GM18870 (cell line): ENCODE data around the gene PDE5A.
"Not testable (repeated sequence)": the region's sequence is repeated elsewhere in the genome, so short reads cannot be mapped to it uniquely, and the experiment has no call there.

Experiments
- ATAC-seq: cut with Tn5 transposase; IDR thresholded peaks from one replicate; pipeline ENCODE4 v1.9.1; 2021; ENCODE audit warnings: moderate library complexity; ENCODE audit not compliant: unreplicated experiment

The PDE5A gene

DNA sequence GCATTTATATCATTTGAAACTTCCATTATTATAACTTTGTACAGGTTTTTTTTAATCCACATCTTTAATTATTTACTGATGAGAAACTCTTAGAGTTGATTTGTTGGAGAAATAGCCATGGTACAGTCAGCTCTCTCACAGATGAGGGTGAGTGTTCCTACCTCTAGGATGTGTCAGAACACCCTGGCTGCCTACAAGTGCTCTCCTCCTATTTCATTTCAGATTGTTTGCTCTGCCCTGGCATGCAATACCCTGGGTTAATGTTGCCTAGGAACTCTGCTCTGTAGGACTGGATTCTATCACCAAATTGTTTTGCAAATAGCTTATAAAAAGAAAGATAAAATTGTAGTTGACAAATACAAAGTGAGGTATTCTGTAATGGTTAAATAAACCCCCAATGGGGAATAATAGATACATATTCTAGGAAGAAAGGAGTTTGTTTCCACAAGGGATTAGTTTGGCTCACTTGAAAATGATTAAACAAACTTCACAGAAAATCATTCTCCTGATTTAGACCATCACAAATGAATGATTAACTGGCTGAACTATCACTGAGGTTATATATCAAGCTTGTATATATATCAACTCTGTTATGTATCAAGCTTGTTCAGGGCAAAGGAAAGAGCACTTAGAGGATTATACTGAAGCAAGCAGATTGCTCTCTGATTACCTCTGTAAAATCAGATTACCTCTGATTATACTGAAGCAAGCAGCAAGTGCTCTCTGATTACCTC, 150.0 kb downstream of the PDE5A start:
- ATAC-seq: no peak

DNA sequence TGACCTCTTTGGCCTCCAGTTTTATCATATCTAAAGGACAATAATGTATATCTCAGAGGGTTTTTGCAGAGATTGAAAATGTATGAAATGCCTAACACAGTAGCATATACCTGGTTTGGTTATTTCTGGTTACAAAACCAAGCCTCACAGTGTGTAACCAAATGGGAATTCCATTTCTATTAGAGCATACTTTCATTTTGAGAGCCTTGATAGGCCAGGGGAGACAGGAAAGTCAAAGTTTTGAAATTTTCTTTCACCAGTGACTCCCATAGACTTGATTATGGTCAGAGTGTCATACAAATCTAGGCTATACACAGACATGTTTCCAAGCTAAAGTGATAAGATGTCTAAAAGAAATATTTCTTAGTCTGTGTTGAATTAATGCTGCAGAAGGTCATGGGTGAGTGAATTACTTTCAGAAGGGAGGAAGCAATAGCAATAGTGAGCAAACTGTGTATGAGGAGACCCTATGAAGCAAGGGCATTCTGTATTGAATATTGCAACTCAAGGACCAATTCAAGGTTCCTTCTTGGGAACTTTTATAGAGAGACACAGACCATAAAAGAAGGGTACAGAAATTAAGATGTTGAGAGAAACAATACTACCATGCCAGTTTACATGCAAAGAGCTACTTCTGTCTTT, 151.1 kb downstream of the PDE5A start:
- ATAC-seq: no peak

- ATAC-seq: peak; percentile 57
These were observed 157.3 kb downstream of the PDE5A start for GRCh38 chr4:119471259-119471658.

GRCh38 chr4:119470737-119471063, 157.9 kb downstream of the PDE5A start:
- ATAC-seq: peak; percentile 40

- ATAC-seq: peak; percentile 74
These were observed 158.4 kb downstream of the PDE5A start for GRCh38 chr4:119470021-119470736.

DNA sequence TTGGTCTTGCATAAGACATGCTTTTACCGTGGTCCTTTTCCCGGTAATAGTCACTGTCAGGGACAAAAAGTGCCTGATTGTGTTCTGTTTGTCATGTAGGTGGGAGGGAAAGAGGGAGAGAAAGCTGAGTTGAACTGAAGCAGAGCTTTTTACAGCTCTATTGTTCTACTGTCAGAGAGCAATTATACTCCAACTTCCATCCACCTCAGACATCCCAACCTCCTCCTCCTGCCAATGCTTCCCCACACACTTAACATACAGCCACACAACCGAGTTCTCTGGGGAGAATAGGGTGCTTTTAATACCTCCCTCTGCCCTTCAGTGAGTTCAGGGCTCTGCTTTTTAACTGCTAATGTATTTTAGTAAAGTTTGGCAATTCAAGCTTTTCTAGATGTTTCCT, 159.6 kb downstream of the PDE5A start:
- ATAC-seq: not testable (repeated sequence)

GRCh38 chr4:119462733-119463132, 165.9 kb downstream of the PDE5A start:
- ATAC-seq: not testable (repeated sequence)

GRCh38 chr4:119455734-119456133, 172.9 kb downstream of the PDE5A start:
- not testable (repeated sequence) for ATAC-seq

DNA sequence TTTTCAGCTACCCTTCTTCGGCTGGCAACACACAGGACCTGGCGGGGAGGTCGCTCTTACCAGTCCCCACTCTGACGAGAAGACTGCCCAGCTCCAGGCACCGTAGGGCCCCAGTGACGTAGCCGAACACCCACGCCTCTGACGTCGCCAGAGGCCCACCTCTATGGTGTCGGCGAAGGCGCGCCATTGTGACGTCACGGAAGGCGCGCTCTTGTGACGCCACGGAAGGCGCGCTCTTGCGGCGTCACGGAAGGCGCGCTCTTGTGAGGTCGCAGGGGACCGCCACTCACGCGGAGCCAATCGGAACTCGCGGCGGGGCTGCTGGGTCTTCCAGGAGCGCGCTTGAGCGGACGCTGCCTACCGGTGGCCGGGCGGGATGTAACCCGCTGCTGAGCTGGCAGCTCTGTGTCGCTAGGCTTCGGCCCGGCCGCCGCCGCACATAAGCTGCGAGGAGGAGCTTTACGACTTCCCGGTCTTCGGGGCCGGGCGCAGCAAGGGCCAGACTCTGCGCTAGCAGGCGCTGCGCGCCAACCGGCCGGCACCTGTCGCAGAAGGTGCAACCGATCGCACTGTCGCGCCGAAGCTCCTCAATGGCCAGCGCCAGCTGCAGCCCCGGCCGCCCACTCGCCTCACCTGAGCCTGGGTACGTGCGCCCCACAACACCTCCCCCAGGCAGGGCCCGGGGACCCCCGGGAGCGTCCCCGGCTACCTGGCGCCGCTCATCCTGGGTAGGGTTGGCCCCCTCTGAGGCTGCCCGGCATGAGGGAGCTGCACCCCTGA, 173.9 kb downstream of the PDE5A start:
- peak; percentile 99 for ATAC-seq

GRCh38 chr4:119454151-119454490, 174.5 kb downstream of the PDE5A start:
- ATAC-seq: peak; percentile 12

- not testable (repeated sequence) for ATAC-seq
These were observed 175.3 kb downstream of the PDE5A start for GRCh38 chr4:119453286-119453685.

- not testable (repeated sequence) for ATAC-seq
These were observed 178.8 kb downstream of the PDE5A start for GRCh38 chr4:119449851-119450250.
